Naive thymus-derived CD8-positive, alpha-beta T cell (primary cell): ENCODE measurements around the gene BLOC1S4. TPM values are rescaled to one million over a fixed set of nuclear protein-coding genes. Genes with fewer than 3 reads are reported as not detected.
"Not testable (repeated sequence)": the region's sequence is repeated elsewhere in the genome, so short reads cannot be mapped to it uniquely, and the experiment has no call there.

Source experiments
- ATAC-seq, 2 donors: fragments of 150-1000 bp; cut with Tn5 transposase in 1 of 2; sonication (Bioruptor Pico), chemical (Tn5 transposase) in 1 of 2; 1 replicate in 1 of 2; 2 replicates in 1 of 2; pipeline ENCODE4 v1.10.0; 2021; ENCODE audit warnings: mild to moderate bottlenecking in 2 of 2, moderate library complexity in 2 of 2
- POLR2A ChIA-PET: fragments of 350-600 bp; sonication (Branson Sonifier 250); formaldehyde crosslinking; loops from one replicate; lab custom pipeline; 2021; ENCODE audit warnings: antibody characterized with exemption; lab: Charles Lee
- DNase-seq, 10 donors: peaks; one replicate each; pipeline versions ENCODE4 v3.0.0 to v3.0.0-alpha.2; 2020 to 2022
- H3K27ac Mint-ChIP-seq, 10 donors: one replicate each; pipeline ENCODE4 v1.8.0; 2020 to 2022; ENCODE audit warnings: mild to moderate bottlenecking in 10 of 10, mixed read lengths in 10 of 10, moderate library complexity in 4 of 10, inconsistent platforms in 1 of 10
- H3K27me3 Mint-ChIP-seq, 5 donors: one replicate each; pipeline ENCODE4 v1.8.0; 2021 to 2022; ENCODE audit warnings: mixed read lengths in 5 of 5
- H3K36me3 Mint-ChIP-seq, 3 donors: one replicate each; pipeline ENCODE4 v1.8.0; 2020 to 2022; ENCODE audit warnings: mixed read lengths in 3 of 3, mild to moderate bottlenecking in 2 of 3, inconsistent platforms in 1 of 3
- H3K4me1 Mint-ChIP-seq, 4 donors: one replicate each; pipeline ENCODE4 v1.8.0; 2021 to 2022; ENCODE audit warnings: mixed read lengths in 4 of 4
- H3K4me3 Mint-ChIP-seq, 10 donors: one replicate each; pipeline ENCODE4 v1.8.0; 2020 to 2022; ENCODE audit warnings: mild to moderate bottlenecking in 10 of 10, mixed read lengths in 10 of 10, moderate library complexity in 6 of 10, inconsistent platforms in 1 of 10
- H3K9me3 Mint-ChIP-seq, 9 donors: one replicate each; pipeline ENCODE4 v1.8.0; 2020 to 2022; ENCODE audit warnings: mixed read lengths in 9 of 9, mild to moderate bottlenecking in 3 of 9, inconsistent platforms in 1 of 9, moderate library complexity in 1 of 9
- polyA plus RNA-seq, 3 donors: library from polyadenylated mRNA; unstranded; fragments of 300-500 nt; fragmentation: Illumina TruSeq; gene quantifications; one replicate each; pipeline ENCODE4 v1.2.3, GENCODE V29; 2021
- total RNA-seq, 8 experiments: library from RNA in 2 of 8; stranded (reverse) in 2 of 8; gene quantifications; one replicate each; pipeline ENCODE4 v1.2.3 and lab custom pipeline; 2021 to 2026

The BLOC1S4 gene
- total and polyA plus RNA-seq, 5 experiments from 2014 or later: 38.7 to 81.6 (median 65.8) TPM

DNA sequence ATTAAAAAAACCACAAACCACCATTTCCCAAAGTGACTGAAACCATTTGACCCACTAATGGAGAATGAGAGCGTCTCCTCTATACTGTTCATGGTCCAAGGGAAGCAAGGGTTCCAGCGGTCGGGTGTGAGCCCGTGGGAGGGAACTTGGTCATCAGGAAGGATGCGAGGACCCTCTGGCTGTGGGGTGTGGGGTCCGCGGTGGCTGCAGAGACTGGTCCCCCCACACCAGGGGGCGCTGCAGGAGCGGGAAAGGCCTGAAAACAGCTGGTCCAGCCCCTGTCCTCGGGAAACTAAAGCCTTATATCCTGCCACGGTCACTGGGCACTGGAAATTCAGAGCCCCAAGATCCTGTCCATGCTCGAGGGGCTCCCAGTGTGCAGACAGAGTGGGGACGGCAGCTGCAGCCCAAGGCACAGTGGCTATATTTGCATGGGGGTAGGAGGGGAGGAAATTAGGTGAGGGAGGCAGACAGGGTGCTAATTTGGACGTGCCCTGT is 4.3 kb downstream of the BLOC1S4 start:
- ATAC-seq (peak; percentile 26 to 52), DNase-seq (peak; percentile 62 to 92 (median 80))
- Mint-ChIP-seq H3K27me3 (peaks cover 0 to 2% (median 0%) of the 10 kb centered on the region in 5 donors), H3K27ac (peak overlapping the region in 8 of 10 donors; percentile 32 to 83 (median 66)), H3K36me3 (peaks cover 0 to 10% (median 0%) of the 10 kb centered on the region in 3 donors), H3K4me3 (peak overlapping the region in 7 of 10 donors; percentile 9 to 74 (median 50)), H3K9me3 (no peaks in the 10 kb centered on the region), H3K4me1 (peaks cover 16 to 37% (median 29%) of the 10 kb centered on the region in 4 donors)
- POLR2A ChIA-PET: interaction anchor here (0.8 to 17.4 kb wide), 12 partner anchors 19 to 349 kb away, joined by 3 to 437 read pairs (median 6); partner anchors contain the start of genes KIAA0232 and TADA2B

DNA sequence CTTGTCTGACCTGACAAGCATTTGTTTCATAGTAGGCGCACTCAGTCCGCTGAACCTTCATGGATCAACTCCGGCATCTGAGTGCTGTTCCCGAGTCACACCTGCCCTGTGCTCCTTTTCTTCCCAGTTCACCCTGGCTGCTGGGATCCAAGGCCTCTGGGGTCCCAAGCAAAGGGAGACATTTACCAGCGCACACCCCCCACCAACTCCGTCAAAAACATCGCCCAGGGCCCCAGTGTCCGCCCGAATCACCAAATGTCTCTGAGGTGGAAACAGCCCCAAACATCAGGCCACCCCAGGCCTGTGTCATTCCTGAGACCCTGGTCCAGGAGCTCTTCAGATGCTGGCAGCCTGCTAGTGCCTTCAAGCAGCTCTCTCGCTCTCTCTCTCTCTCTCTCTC is 5.1 kb downstream of the BLOC1S4 start:
- Mint-ChIP-seq H3K27me3 (no peaks in the 10 kb centered on the region), H3K4me3 (peak overlapping the region in 2 of 10 donors; percentile 17 to 31), H3K4me1 (peaks cover 13 to 30% (median 21%) of the 10 kb centered on the region in 4 donors), H3K9me3 (no peaks in the 10 kb centered on the region), H3K36me3 (peaks cover 0 to 10% (median 0%) of the 10 kb centered on the region in 3 donors), H3K27ac (peak overlapping the region in 4 of 10 donors; percentile 27 to 75 (median 50))
- no peak for DNase-seq
- POLR2A ChIA-PET: interaction anchor here (0.6 to 4.1 kb wide), 4 partner anchors 25 to 347 kb away, joined by 3 to 28 read pairs (median 14); partner anchors contain the start of genes GRPEL1 and KIAA0232
- no peak for ATAC-seq

DNA sequence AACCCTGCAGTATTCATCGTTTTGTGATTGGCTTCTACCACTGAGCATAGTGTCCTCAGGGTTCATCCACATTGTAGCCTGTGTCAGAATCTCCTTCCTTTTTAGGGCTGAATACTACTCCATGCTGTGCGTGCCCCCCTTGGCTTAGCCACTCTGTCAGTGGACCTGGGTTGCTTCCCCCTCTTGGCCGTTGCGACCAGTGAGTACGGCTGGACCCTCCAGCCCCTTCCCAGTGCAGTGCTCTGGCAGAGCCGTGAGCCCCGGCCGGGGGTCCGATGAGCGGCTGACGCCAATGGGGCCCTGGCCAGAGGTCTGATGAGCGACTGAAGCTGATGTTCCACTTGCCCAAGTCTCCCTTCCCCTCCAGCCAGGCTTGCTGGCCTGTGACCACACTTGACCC is 6.9 kb downstream of the BLOC1S4 start:
- H3K4me3 Mint-ChIP-seq: no peak overlapping the region
- POLR2A ChIA-PET: no interaction called here
- no peak for DNase-seq
- H3K36me3 Mint-ChIP-seq: peaks cover 0 to 10% (median 0%) of the 10 kb centered on the region in 3 donors
- no peaks in the 10 kb centered on the region for H3K27me3 Mint-ChIP-seq
- H3K27ac Mint-ChIP-seq: peak overlapping the region in 3 of 10 donors; percentile 51 to 62 (median 53)
- no peak for ATAC-seq
- no peaks in the 10 kb centered on the region for H3K9me3 Mint-ChIP-seq
- peaks cover 14 to 23% (median 21%) of the 10 kb centered on the region in 4 donors for H3K4me1 Mint-ChIP-seq

DNA sequence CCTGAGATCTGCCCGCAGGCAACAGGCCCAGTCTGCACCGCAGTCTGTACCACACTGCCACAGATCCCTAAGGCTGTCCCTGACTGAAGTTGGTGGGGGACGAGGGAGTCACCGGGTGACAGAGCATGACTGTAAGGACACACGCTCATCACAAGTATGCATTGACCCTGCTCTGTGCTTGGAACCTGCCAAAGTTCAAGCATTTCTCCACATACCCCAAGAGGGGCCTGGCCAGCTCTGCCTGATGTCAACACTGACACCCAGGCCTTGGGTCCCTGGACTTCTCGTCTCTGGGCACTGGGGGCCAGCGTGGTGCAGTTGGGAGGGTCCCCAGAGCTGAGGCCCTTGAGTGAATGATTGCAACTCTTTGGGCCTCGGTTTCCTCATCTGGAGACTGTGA is 7.9 kb downstream of the BLOC1S4 start:
- Mint-ChIP-seq H3K9me3 (no peaks in the 10 kb centered on the region), H3K27me3 (no peaks in the 10 kb centered on the region), H3K4me1 (peaks cover 12 to 26% (median 20%) of the 10 kb centered on the region in 4 donors), H3K27ac (no peak overlapping the region), H3K36me3 (peaks cover 0 to 3% (median 0%) of the 10 kb centered on the region in 3 donors), H3K4me3 (no peak overlapping the region)
- POLR2A ChIA-PET: interaction anchor here (1.5 kb wide), 1 partner anchor 14 kb away, joined by 3 read pairs; the partner anchor contains the start of gene MRFAP1L1
- ATAC-seq: no peak
- no peak for DNase-seq

DNA sequence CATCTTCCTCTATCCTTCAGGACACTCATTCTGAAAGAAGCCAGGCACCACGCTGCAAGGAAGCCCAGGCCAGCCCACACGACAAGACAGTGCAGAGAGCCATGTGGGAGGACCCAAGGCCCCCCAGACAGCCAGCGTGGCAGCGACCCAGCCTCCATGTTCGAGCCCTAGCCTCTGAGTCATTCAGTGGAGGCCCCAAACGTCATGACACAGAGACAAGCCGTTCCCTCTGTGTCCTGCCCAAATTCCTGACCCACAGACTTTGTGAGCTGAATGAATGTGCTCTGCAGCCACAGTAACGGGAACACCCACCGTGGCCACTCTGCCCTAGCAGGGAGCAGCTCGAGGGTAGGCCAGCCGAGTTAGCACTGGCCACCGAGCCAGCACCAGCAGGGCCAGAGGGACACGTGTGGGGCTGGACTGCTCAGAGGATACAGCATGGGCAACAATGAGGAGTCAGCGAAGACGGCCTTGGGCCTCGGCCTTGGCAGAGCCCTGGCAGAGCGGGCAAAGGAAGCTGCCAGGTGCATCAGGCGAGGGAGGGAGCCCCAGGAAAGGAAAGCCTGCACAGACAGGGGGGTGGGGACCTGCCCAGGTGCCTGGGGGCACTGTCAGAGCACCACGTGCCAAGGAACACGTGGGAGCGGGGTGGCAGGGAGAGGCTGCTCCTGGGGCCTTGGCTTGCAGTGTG is 8.6 kb downstream of the BLOC1S4 start:
- peaks cover 6 to 20% (median 13%) of the 10 kb centered on the region in 4 donors for H3K4me1 Mint-ChIP-seq
- H3K27me3 Mint-ChIP-seq: no peaks in the 10 kb centered on the region
- H3K9me3 Mint-ChIP-seq: no peaks in the 10 kb centered on the region
- no peak for DNase-seq
- no peak overlapping the region for H3K4me3 Mint-ChIP-seq
- no peaks in the 10 kb centered on the region for H3K36me3 Mint-ChIP-seq
- POLR2A ChIA-PET: interaction anchor here (1.0 to 1.5 kb wide), 2 partner anchors 15 to 50 kb away, joined by 3 read pairs; partner anchors contain the start of gene MRFAP1L1
- ATAC-seq: no peak
- peak overlapping the region in 3 of 10 donors; percentile 9 to 60 (median 33) for H3K27ac Mint-ChIP-seq

DNA sequence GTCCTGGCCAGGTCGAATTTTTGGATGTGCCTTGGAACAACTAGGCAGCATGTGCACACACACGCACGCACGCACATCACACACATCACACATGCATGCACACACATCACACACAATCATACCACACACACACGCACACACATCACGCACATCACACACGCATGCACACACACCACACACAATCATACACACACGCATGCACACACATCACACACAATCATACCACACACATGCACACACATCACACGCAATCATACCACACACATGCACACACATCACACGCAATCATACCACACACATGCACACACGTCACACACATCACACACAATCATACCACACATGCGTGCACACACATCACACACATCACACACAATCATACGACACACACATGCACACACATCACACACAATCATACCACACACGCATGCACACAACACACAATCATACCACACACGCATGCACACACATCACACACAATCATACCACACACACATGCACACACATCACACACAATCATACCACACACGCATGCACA is 9.5 kb downstream of the BLOC1S4 start:
- DNase-seq, H3K4me3 Mint-ChIP-seq, H3K27me3 Mint-ChIP-seq, H3K27ac Mint-ChIP-seq, H3K9me3 Mint-ChIP-seq, ATAC-seq, H3K36me3 Mint-ChIP-seq: not testable (repeated sequence)
- POLR2A ChIA-PET: interaction anchor here (1.0 kb wide), 1 partner anchor 51 kb away, joined by 3 read pairs; no protein-coding TSS in a partner anchor
- H3K4me1 Mint-ChIP-seq: peaks cover 3 to 14% (median 8%) of the 10 kb centered on the region in 4 donors

DNA sequence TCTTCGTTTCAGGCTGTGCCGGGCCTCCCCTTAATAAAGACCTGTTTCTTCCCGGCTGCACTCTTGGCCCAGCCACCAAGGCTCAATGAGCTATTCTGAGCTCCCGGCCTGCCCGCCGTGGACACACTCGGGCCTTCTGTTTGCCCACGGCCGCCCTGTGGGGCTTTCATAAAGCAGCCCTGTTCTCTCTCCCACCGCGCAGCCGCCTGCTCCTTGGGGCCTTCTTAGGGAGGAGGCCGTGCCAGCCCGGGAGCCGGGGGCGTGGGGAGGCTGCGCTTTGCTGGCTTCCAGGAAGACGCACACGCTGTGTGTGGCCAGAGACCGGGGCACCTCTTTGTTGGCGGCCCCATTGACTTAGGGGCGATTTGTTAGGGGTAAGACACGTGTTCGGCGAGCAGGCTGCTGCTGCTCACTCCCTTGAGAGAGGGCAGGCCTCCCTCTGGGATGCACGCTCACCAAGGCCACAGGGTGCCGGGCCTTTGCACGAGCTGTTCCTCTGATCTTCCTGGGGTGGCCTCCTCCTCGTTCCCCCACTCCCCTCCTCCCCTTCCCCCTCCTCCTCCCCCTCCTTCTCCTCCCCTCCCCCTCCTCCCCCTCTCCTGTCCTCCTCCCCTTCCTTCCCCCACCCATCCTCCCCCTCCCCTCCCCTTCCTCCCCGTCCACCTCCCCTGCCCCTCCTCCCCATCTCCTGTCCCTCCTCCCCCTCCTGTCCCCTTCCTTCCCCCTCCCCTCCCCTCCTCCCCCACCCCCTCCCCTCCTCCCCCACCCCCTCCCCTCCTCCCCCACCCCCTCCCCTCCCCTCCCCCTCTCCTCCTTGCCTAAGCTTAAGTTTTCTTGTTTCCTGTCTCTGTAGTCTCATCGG is 11.3 kb downstream of the BLOC1S4 start:
- ATAC-seq (no peak), DNase-seq (no peak)
- no peaks in the 10 kb centered on the region for H3K9me3 Mint-ChIP-seq
- peaks cover 3 to 13% (median 7%) of the 10 kb centered on the region in 4 donors for H3K4me1 Mint-ChIP-seq
- POLR2A ChIA-PET: interaction anchor here (0.5 to 1.1 kb wide), 5 partner anchors 50 to 1228 kb away, joined by 3 to 7 read pairs (median 4); no protein-coding TSS in a partner anchor
- peak overlapping the region in 2 of 10 donors; percentile 25 to 55 for H3K4me3 Mint-ChIP-seq
- H3K36me3 Mint-ChIP-seq: no peaks in the 10 kb centered on the region
- H3K27me3 Mint-ChIP-seq: no peaks in the 10 kb centered on the region
- H3K27ac Mint-ChIP-seq: peak overlapping the region in 3 of 10 donors; percentile 30 to 86 (median 61)

DNA sequence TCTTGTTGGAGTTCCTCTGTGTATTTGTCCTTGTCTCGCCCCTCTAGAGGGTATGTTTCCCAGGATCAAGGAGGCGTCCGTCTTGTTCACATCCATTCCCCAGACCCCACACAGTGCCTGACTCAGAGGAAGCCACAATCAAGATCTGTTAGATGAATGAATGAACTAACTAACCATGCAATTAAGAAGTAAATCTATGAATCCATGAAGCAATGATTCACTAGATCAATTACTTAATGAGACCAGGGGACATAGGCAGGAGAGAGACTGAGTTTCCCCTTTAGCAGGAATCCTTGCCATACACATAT is 11.9 kb downstream of the BLOC1S4 start:
- H3K4me3 Mint-ChIP-seq: peak overlapping the region in 2 of 10 donors; percentile 25 to 55
- POLR2A ChIA-PET: interaction anchor here (0.7 kb wide), 1 partner anchor 68 kb away, joined by 3 read pairs; no protein-coding TSS in a partner anchor
- no peaks in the 10 kb centered on the region for H3K9me3 Mint-ChIP-seq
- peak overlapping the region in 4 of 10 donors; percentile 30 to 86 (median 62) for H3K27ac Mint-ChIP-seq
- H3K4me1 Mint-ChIP-seq: peaks cover 3 to 13% (median 7%) of the 10 kb centered on the region in 4 donors
- H3K27me3 Mint-ChIP-seq: no peaks in the 10 kb centered on the region
- ATAC-seq (no peak), DNase-seq (no peak)
- no peaks in the 10 kb centered on the region for H3K36me3 Mint-ChIP-seq

DNA sequence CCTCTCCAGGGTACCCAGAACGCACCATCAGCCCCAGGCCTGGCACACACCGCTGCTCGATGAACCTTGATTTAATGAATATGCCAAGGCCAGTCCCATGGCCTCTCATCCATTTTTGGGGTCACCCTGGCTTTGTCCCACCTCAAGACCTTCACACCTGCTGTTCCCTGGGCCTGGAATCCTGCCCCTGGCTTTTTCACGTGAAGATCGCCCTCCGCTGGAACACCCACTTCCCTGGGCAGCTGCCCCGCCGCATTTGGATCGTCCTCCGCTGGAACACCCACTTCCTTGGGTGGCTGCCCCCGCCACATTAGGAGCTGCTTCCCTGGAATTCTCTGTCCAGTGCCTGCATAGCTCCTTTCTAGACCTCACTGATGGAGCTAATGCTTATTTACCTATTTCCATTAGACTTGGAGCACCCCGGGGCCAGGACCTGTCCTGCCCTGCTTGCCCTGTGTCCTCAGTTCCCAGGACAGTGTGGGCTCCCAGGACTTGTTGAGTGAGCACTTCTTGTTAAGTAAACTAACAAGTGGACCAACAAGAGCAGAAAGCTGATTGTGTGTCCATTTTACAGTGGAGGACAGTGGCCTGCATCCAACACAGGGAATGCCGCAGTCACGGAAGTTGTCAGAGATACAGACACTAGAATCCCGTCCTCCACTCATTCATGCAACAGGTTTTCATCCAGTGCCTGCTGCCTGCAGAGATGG is 12.5 kb downstream of the BLOC1S4 start:
- no peak for ATAC-seq
- Mint-ChIP-seq H3K4me1 (peaks cover 3 to 13% (median 7%) of the 10 kb centered on the region in 4 donors), H3K27ac (peak overlapping the region in 4 of 10 donors; percentile 30 to 86 (median 62)), H3K4me3 (peak overlapping the region in 2 of 10 donors; percentile 25 to 33), H3K36me3 (no peaks in the 10 kb centered on the region), H3K9me3 (no peaks in the 10 kb centered on the region), H3K27me3 (no peaks in the 10 kb centered on the region)
- POLR2A ChIA-PET: no interaction called here
- no peak for DNase-seq

DNA sequence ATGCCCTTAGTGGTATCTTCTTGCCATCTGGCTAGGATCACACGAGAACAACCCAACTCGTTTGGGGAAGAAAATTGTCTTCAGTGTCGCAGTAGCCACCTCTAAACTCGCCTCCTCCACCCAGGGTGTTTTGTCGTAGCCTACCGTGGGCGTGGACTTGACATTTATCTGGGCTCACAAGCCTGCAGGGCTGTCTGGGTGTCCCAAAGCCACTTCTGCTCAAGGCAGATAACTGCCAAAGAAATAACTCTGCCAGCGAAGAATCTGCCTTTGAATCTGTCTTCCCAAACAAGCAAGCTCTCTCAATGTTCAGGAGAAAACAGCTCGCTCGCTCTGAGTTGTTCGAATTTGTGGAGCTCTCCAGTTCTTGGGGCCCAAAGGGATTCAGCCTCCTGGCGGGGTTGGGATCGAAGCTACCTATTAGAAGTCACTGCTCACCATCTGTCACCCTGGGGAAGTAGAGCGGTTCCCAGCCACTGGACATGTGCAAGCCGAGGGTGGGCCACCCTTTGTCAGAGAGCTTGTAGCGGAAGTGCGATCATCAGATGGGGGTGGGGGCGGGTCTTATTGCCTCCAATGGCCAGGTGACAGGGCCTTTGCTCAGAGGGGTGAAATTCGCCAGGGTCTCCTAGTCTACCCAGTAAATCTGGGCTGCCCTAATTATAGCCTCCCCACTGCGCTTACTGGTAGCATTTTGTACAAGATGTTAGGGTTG is 14.8 kb downstream of the BLOC1S4 start:
- Mint-ChIP-seq H3K36me3 (no peaks in the 10 kb centered on the region), H3K4me1 (peaks cover 2 to 13% (median 6%) of the 10 kb centered on the region in 4 donors), H3K27me3 (no peaks in the 10 kb centered on the region), H3K27ac (peak overlapping the region in 2 of 10 donors; percentile 27 to 71), H3K4me3 (no peak overlapping the region), H3K9me3 (no peaks in the 10 kb centered on the region)
- no peak for ATAC-seq
- POLR2A ChIA-PET: interaction anchor here (0.5 to 0.7 kb wide), 2 partner anchors 103 to 170 kb away, joined by 3 to 4 read pairs; no protein-coding TSS in a partner anchor
- DNase-seq: no peak

DNA sequence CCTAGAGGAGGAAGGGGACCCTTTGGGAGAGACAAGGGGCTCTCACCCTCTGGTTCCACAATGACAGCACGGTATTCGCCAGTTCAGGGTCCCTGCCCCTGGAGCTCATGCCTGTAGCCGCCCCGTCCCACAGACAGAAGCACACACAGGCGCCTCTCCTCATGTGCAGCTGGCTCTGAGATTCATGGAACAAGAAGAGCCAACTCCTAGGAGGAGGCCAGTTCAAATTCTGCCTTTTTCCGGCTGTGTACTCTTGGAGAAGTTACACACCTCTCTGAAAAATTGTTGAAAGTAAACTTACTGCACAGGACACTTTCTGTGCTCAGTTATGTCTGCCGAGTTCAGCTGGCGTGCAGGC is 15.3 kb downstream of the BLOC1S4 start:
- DNase-seq (no peak), ATAC-seq (no peak)
- POLR2A ChIA-PET: interaction anchor here (0.5 kb wide), 1 partner anchor 103 kb away, joined by 3 read pairs; no protein-coding TSS in a partner anchor
- Mint-ChIP-seq H3K4me1 (peaks cover 2 to 13% (median 6%) of the 10 kb centered on the region in 4 donors), H3K4me3 (no peak overlapping the region), H3K27me3 (no peaks in the 10 kb centered on the region), H3K27ac (peak overlapping the region in 1 of 10 donors; percentile 71), H3K36me3 (no peaks in the 10 kb centered on the region), H3K9me3 (no peaks in the 10 kb centered on the region)
